ENCODE results near the gene SLC44A5.

DNA sequence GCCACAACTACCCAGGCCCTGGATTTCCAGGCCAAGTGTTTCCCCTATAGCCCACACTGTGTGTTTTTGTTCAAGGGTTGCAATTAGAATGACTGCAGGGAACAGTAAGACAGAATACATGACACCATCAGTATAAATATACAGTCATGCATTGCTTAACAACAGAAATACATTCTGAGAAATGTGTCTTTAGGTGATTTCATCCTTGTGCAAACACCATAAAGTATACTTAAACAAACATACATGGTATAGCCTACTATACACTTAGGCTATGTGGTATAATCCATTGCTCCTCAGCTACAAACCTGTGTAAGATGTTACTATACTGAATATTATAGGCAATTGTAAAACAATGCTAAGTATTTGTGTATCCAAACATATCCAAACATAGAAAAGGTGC is 7.5 kb upstream of the SLC44A5 start:
- TF ChIP-seq, protein P1, sequence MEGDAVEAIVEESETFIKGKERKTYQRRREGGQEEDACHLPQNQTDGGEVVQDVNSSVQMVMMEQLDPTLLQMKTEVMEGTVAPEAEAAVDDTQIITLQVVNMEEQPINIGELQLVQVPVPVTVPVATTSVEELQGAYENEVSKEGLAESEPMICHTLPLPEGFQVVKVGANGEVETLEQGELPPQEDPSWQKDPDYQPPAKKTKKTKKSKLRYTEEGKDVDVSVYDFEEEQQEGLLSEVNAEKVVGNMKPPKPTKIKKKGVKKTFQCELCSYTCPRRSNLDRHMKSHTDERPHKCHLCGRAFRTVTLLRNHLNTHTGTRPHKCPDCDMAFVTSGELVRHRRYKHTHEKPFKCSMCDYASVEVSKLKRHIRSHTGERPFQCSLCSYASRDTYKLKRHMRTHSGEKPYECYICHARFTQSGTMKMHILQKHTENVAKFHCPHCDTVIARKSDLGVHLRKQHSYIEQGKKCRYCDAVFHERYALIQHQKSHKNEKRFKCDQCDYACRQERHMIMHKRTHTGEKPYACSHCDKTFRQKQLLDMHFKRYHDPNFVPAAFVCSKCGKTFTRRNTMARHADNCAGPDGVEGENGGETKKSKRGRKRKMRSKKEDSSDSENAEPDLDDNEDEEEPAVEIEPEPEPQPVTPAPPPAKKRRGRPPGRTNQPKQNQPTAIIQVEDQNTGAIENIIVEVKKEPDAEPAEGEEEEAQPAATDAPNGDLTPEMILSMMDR (conservative IDR thresholded peaks at IDR 0.05; ENCODE audit: low read length) = no peak
- TF ChIP-seq EZH2phosphoT487 (IDR thresholded peaks at IDR 0.05; ENCODE audit: borderline replicate concordance) = no peak
